Activated CD4-positive, alpha-beta T cell treated with anti-CD3 and anti-CD28 coated beads, Interleukin-2, Interleukin-6, amounts not matched to agents 100 ng/mL and 50 ng/mL, durations not matched to agents 16 hours and 8 hours (primary cell): ENCODE measurements around the gene UBE2V1.

Source experiments
- DNase-seq: peaks from one replicate; pipeline ENCODE4 v3.0.0-alpha.2; 2020

UBE2V1 gene

GRCh38 chr20:50058662-50059402 is 54.1 kb downstream of the UBE2V1 start:
- DNase-seq, result no peak

- DNase-seq, result no peak
Measured at GRCh38 chr20:50057714-50058053, 55.3 kb downstream of the UBE2V1 start.

GRCh38 chr20:50056951-50057713 is 55.8 kb downstream of the UBE2V1 start:
- no peak for DNase-seq

GRCh38 chr20:50056408-50056926 is 56.5 kb downstream of the UBE2V1 start:
- DNase-seq, result no peak

- DNase-seq, result no peak
Measured at GRCh38 chr20:50055524-50056083, 57.3 kb downstream of the UBE2V1 start.

- no peak for DNase-seq
Measured at GRCh38 chr20:50054626-50055511, 58.1 kb downstream of the UBE2V1 start.

- no peak for DNase-seq
Measured at GRCh38 chr20:50054231-50054547, 58.8 kb downstream of the UBE2V1 start.

GRCh38 chr20:50053362-50054230 is 59.4 kb downstream of the UBE2V1 start:
- no peak for DNase-seq

- no peak for DNase-seq
Measured at GRCh38 chr20:50052550-50053361, 60.2 kb downstream of the UBE2V1 start.

GRCh38 chr20:50050660-50051308 is 62.2 kb downstream of the UBE2V1 start:
- no peak for DNase-seq

GRCh38 chr20:50050214-50050613 is 62.7 kb downstream of the UBE2V1 start:
- DNase-seq, result no peak

GRCh38 chr20:50049442-50050026 is 63.4 kb downstream of the UBE2V1 start:
- no peak for DNase-seq

- peak; percentile 13 for DNase-seq
Measured at GRCh38 chr20:50048420-50049166, 64.4 kb downstream of the UBE2V1 start.

GRCh38 chr20:50044353-50044960 is 68.5 kb downstream of the UBE2V1 start:
- DNase-seq, result no peak

GRCh38 chr20:50043573-50044352 is 69.2 kb downstream of the UBE2V1 start:
- DNase-seq, result no peak

- no peak for DNase-seq
Measured at GRCh38 chr20:50042370-50043313, 70.3 kb downstream of the UBE2V1 start.
